ENCODE results near the gene TMEM97.
"Not testable (repeated sequence)": the region's sequence is repeated elsewhere in the genome, so short reads cannot be mapped to it uniquely, and the experiment has no call there.

The TMEM97 gene

GRCh38 chr17:28326114-28326513 is 7.1 kb downstream of the TMEM97 start:
- no peak overlapping the region for H3K27ac Mint-ChIP-seq
- H3K36me3 Mint-ChIP-seq (ENCODE audit: low read depth), result peaks cover 23% of the 10 kb centered on the region
- DNase-seq (no peak), ATAC-seq (no peak)
- no peaks in the 10 kb centered on the region for H3K27me3 Mint-ChIP-seq
- H3K4me3 Mint-ChIP-seq, result no peak overlapping the region
- no peaks in the 10 kb centered on the region for H3K9me3 Mint-ChIP-seq
- H3K4me1 Mint-ChIP-seq, result peaks cover 24% of the 10 kb centered on the region

GRCh38 chr17:28327031-28327607 is 8.1 kb downstream of the TMEM97 start:
- DNase-seq, result no peak
- Mint-ChIP-seq H3K27ac (peak overlapping the region; percentile 33), H3K36me3 (ENCODE audit: low read depth) (peaks cover 21% of the 10 kb centered on the region), H3K27me3 (no peaks in the 10 kb centered on the region), H3K9me3 (no peaks in the 10 kb centered on the region), H3K4me3 (no peak overlapping the region), H3K4me1 (peaks cover 20% of the 10 kb centered on the region)
- ATAC-seq, result peak; percentile 88

- DNase-seq, result no peak
- H3K4me3 Mint-ChIP-seq, result no peak overlapping the region
- H3K27me3 Mint-ChIP-seq, result no peaks in the 10 kb centered on the region
- peaks cover 21% of the 10 kb centered on the region for H3K36me3 Mint-ChIP-seq (ENCODE audit: low read depth)
- H3K9me3 Mint-ChIP-seq, result no peaks in the 10 kb centered on the region
- peaks cover 20% of the 10 kb centered on the region for H3K4me1 Mint-ChIP-seq
- no peak for ATAC-seq
- peak overlapping the region; percentile 33 for H3K27ac Mint-ChIP-seq
These were observed 8.7 kb downstream of the TMEM97 start for GRCh38 chr17:28327709-28328108.

- no peak overlapping the region for H3K27ac Mint-ChIP-seq
- DNase-seq (no peak), ATAC-seq (no peak)
- no peaks in the 10 kb centered on the region for H3K27me3 Mint-ChIP-seq
- H3K4me1 Mint-ChIP-seq, result peaks cover 20% of the 10 kb centered on the region
- peaks cover 19% of the 10 kb centered on the region for H3K36me3 Mint-ChIP-seq (ENCODE audit: low read depth)
- no peaks in the 10 kb centered on the region for H3K9me3 Mint-ChIP-seq
- H3K4me3 Mint-ChIP-seq, result no peak overlapping the region
These were observed 9.3 kb downstream of the TMEM97 start for GRCh38 chr17:28328325-28328724.

GRCh38 chr17:28330671-28331070 is 11.7 kb downstream of the TMEM97 start:
- no peak for ATAC-seq
- DNase-seq, result no peak
- peaks cover 19% of the 10 kb centered on the region for H3K36me3 Mint-ChIP-seq (ENCODE audit: low read depth)
- no peak overlapping the region for H3K27ac Mint-ChIP-seq
- H3K27me3 Mint-ChIP-seq, result no peaks in the 10 kb centered on the region
- H3K4me3 Mint-ChIP-seq, result no peak overlapping the region
- peaks cover 33% of the 10 kb centered on the region for H3K4me1 Mint-ChIP-seq
- no peaks in the 10 kb centered on the region for H3K9me3 Mint-ChIP-seq

- Mint-ChIP-seq H3K4me3 (no peak overlapping the region), H3K27me3 (no peaks in the 10 kb centered on the region), H3K27ac (no peak overlapping the region), H3K9me3 (no peaks in the 10 kb centered on the region), H3K4me1 (peaks cover 34% of the 10 kb centered on the region), H3K36me3 (ENCODE audit: low read depth) (peaks cover 11% of the 10 kb centered on the region)
- ATAC-seq, result no peak
- DNase-seq, result no peak
These were observed 13.0 kb downstream of the TMEM97 start for GRCh38 chr17:28331891-28332420.

- DNase-seq (no peak), ATAC-seq (no peak)
- Mint-ChIP-seq H3K27ac (no peak overlapping the region), H3K4me3 (no peak overlapping the region), H3K36me3 (ENCODE audit: low read depth) (peaks cover 7% of the 10 kb centered on the region), H3K9me3 (no peaks in the 10 kb centered on the region), H3K4me1 (peaks cover 35% of the 10 kb centered on the region), H3K27me3 (no peaks in the 10 kb centered on the region)
These were observed 14.2 kb downstream of the TMEM97 start for GRCh38 chr17:28333083-28333746.

- peak overlapping the region; percentile 78 for H3K27ac Mint-ChIP-seq
- peaks cover 35% of the 10 kb centered on the region for H3K4me1 Mint-ChIP-seq
- peak overlapping the region; percentile 92 for H3K4me3 Mint-ChIP-seq
- DNase-seq (no peak), ATAC-seq (no peak)
- H3K36me3 Mint-ChIP-seq (ENCODE audit: low read depth), result peaks cover 3% of the 10 kb centered on the region
- no peaks in the 10 kb centered on the region for H3K9me3 Mint-ChIP-seq
- no peaks in the 10 kb centered on the region for H3K27me3 Mint-ChIP-seq
These were observed 15.2 kb downstream of the TMEM97 start for GRCh38 chr17:28334171-28334570.

GRCh38 chr17:28334666-28335200 is 15.7 kb downstream of the TMEM97 start:
- Mint-ChIP-seq H3K36me3 (ENCODE audit: low read depth) (peaks cover 3% of the 10 kb centered on the region), H3K27ac (peak overlapping the region; percentile 78), H3K4me3 (peak overlapping the region; percentile 92), H3K9me3 (no peaks in the 10 kb centered on the region), H3K4me1 (peaks cover 35% of the 10 kb centered on the region), H3K27me3 (no peaks in the 10 kb centered on the region)
- DNase-seq, result no peak
- ATAC-seq, result no peak

GRCh38 chr17:28335201-28335958 is 16.4 kb downstream of the TMEM97 start, which contains the start of the genes IFT20 and TNFAIP1:
TSS of gene IFT20 (minus strand) at chr17:28335472. CDS start at chr17:28331985, 3,487 bp downstream.
TSS of gene TNFAIP1 (plus strand) at chr17:28335761. CDS start at chr17:28339522, 3,761 bp downstream.
- peaks cover 7% of the 10 kb centered on the region for H3K36me3 Mint-ChIP-seq (ENCODE audit: low read depth)
- no peaks in the 10 kb centered on the region for H3K27me3 Mint-ChIP-seq
- DNase-seq (peak; percentile 93), ATAC-seq (peak; percentile 99)
- H3K4me1 Mint-ChIP-seq, result peaks cover 35% of the 10 kb centered on the region
- peak within 1 kb of the TSS; percentile 92 for H3K4me3 Mint-ChIP-seq
- peak within 1 kb of the TSS; percentile 78 for H3K27ac Mint-ChIP-seq
- no peaks in the 10 kb centered on the region for H3K9me3 Mint-ChIP-seq

GRCh38 chr17:28335959-28336871 is 17.2 kb downstream of the TMEM97 start:
- DNase-seq (peak; percentile 45), ATAC-seq (no peak)
- Mint-ChIP-seq H3K27ac (peak overlapping the region; percentile 78), H3K9me3 (no peaks in the 10 kb centered on the region), H3K4me3 (peak overlapping the region; percentile 92), H3K4me1 (peaks cover 35% of the 10 kb centered on the region), H3K27me3 (no peaks in the 10 kb centered on the region), H3K36me3 (ENCODE audit: low read depth) (peaks cover 7% of the 10 kb centered on the region)

GRCh38 chr17:28338056-28338768 is 19.2 kb downstream of the TMEM97 start:
- Mint-ChIP-seq H3K9me3 (no peaks in the 10 kb centered on the region), H3K4me1 (peaks cover 35% of the 10 kb centered on the region), H3K27me3 (no peaks in the 10 kb centered on the region), H3K4me3 (no peak overlapping the region), H3K36me3 (ENCODE audit: low read depth) (peaks cover 8% of the 10 kb centered on the region), H3K27ac (no peak overlapping the region)
- ATAC-seq, result no peak
- no peak for DNase-seq

GRCh38 chr17:28338769-28339212 is 19.8 kb downstream of the TMEM97 start:
- H3K9me3 Mint-ChIP-seq, ATAC-seq, H3K27me3 Mint-ChIP-seq, DNase-seq, H3K4me3 Mint-ChIP-seq, H3K27ac Mint-ChIP-seq: not testable (repeated sequence)
- Mint-ChIP-seq H3K4me1 (peaks cover 31% of the 10 kb centered on the region), H3K36me3 (ENCODE audit: low read depth) (peaks cover 10% of the 10 kb centered on the region)
